ENCODE results near the gene PLEKHM1.
A peak's percentile ranks its signal among the peaks of the same experiment; 100 is the strongest.

PLEKHM1 gene

DNA sequence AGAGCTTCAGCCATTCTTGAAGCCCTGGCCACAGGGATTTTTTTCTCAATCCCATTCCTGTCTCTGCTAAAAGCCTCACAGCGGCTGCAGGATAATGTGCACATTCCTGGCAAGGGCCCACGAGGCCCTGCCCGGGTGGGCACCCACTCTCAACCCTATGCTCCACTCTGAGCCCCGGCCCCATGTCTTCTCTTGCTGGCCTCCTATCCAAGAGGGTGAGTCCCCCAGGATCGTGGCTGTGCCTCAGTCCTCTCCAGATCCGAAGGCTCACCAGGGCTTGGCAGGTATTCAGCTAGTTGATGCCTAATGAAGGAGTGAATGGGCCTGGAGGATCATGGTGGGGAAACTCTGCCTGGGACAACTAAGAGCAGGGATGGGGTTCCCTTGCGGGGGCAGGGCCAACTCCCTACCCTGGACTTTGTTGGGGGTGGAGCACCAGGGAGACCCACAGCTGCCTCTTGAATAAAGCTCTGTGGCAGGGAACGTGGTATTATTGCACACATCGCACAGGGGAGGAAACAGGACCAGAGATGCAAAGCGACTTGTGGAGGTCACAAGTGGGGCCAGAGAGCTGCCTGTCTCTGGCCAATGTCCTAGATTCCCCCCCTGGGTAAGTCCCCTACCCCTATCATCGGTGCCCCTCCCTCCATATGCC, 63.2 kb downstream of the PLEKHM1 start:
- DNase-seq (ENCODE audit: low spot score), result no peak

DNA sequence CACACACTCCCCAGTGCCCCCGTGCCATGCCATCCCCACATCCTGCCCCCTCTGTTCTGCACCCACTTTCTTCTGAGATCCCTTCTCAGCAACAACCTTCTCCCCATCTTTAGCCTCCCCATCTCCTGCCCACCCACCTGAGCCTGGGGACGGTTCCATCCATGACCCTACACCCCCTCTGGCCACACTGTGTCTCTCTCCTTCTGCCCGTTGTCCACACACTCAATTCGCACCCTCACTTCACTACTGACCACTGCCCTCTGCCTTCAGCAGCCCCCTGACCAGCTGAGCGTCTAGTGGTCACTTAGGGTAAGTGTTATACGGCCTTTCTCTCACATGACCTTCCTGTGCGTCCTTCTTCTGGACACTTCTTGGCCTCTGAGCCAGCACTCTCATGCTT, 64.0 kb downstream of the PLEKHM1 start:
- no peak for DNase-seq (ENCODE audit: low spot score)

DNA sequence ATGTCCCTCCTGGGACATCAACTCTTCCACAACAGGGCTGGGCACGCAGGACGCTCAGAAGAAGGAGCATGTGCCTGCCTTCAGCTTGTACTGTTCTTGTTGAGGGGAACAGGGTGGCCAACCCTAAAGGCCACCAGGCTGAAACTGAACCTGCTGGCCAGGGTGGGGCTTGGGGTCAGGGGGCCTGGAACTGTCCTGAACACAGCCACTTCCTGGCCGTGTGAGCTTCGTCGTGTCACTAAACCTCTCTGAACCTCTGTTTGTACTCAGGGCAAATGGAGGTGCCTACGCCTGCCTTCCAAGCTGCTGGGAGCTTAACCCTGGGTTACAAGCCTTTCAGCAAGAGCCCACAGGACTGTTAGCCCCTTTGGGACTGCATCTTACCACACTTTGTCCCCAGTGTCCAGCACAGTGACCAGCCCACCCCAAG, 64.5 kb downstream of the PLEKHM1 start:
- DNase-seq (ENCODE audit: low spot score), result no peak

DNA sequence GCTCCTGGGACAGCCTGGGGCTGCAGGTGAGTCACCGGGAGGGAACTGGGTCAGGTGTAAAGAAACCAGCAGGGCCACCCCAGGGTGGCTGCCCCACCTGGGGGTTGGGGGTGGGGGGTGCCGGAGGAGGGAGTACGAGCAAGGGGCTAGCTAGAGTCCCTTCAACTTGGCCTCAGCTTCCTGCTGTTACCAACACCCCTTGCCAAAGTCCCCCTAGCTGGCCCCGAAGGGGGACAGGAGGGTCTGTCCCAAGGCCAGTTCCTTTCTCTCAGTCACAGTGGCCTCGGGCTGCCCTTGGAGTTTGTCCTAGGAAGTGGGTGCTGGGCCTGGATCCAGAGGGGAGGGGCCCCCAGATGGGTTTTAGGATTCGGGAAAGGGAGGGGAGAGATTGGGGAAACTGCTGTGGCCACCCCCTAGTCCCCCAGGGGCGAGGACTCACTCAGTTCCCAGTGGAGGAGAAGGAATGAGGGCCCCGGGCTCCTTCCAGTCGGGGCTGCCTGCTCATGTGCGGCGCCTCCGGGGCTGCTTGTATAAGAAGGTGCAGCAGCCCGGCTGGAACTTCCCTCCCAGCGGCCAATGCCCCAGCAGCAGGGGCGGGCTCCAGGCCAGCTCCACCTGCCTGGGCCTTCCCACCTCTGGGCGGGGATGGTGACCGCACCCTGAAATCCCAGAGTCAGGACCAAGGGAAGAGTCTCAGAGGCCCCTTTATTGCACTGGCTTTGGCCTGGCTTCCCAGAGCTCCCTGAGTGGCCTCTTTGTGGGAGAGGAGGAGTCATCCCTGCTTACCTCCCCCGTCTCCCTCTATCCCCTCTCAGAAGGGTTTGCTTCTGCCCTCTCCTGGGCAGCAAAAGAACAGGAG, 65.2 kb downstream of the PLEKHM1 start:
- DNase-seq (ENCODE audit: low spot score), result no peak

DNA sequence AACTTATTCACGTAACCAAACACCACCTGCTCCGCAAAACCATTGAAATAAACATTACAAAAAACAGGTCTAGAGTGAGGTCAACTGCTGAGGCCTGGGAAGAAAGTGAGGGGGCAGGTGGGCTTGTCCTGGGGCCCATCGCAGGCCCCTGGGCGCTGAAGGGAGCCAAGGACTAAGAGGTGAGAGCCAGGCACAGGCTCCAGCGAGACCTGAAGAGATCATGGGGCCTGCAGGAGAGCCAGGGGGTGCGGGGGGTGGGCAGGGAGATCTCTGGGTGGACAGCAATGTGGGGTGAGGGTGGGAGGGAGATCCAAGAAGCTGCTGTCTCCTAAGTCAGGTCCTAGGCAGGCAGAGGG, 65.8 kb downstream of the PLEKHM1 start:
- DNase-seq (ENCODE audit: low spot score), result no peak

DNA sequence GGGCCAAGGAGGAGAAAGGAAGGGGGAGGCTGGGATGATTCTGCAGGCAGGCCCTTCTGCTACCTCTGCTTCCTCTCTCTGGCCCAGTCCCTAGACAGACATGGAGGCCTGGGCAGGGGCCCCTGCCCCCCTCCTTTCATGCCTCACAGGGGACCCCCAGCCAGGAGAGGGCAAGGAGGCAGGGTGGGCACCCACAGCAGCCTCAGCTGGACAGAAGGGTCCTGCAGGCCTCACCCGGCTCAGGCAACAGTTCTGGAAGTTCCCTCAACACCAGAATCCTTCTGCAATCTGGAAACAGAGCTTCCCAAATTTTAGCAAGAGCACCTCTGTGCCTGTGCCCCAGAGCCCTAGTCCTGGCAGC, 66.6 kb downstream of the PLEKHM1 start:
- DNase-seq (ENCODE audit: low spot score), result no peak

DNA sequence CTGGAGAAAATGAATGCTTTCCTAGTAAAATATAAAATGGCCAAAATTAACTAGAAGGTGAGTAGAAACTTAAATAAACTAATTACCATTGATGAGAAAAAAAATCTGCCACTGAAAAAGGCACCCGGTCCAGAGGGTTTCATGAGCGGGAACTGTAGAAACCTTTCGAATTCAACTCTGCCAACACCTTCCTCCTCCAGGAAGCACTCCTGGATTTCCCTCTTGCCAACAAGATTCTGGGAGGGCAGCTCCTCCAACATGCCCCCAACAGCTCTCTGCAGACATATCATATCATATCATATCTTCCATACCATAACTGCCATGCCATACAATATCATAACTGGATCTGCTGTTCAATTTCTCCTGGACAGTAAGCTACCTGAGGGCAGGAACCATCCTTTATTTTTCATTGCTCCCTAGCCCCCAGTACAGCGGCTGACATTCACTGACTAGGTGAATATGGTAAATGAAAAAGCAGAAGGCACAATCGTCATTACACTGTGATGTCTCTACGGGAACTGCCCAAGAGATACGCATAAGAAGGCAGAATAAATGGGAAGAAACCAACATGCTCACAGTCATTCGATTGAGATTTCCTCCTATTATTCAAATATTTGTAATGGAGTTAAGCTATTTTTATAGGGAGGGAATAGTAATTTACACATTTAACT, 67.1 kb downstream of the PLEKHM1 start:
- DNase-seq (ENCODE audit: low spot score), result no peak

DNA sequence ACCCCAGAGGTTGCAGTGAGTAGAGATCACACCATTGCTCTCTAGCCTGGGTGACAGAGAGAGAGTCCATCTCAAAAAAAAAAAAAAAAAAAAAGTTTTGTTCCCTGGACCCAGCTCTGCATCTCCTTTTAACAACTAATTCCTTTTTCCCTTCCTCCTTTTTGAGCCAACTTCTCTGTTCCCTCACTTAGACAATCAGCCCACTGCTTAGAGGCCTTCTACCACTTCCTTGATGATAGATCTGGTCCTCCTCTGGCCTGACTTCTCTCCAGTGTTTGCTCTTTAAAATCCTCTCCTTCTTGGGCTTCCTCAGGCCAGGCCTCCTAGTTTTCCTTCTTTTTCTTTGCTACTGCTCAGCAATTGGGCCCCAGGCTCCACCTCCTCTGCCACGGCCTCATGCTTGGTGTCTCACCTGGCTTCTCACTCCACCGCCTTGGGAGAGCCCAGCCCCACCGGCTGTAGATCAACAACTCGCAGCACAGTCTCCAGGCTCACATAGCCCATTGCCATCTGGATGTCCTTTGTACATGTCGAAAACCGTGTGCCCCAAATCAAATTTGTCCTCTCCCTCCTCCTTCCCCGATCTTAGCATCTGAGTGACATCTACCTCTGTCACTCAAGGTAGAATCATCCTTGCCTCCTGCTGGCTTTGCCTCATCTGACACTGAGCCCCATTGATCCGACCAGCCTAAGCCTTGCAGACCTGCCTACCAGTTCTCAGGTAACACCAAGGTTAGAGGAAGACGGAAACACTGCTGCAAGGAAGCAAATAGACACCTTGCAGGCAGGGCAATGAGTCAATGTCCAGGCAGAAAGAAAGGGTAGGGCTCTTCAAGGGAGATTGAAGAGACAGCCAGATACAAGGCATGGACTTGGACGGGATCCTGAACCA, 75.3 kb downstream of the PLEKHM1 start:
- DNase-seq (ENCODE audit: low spot score), result no peak

DNA sequence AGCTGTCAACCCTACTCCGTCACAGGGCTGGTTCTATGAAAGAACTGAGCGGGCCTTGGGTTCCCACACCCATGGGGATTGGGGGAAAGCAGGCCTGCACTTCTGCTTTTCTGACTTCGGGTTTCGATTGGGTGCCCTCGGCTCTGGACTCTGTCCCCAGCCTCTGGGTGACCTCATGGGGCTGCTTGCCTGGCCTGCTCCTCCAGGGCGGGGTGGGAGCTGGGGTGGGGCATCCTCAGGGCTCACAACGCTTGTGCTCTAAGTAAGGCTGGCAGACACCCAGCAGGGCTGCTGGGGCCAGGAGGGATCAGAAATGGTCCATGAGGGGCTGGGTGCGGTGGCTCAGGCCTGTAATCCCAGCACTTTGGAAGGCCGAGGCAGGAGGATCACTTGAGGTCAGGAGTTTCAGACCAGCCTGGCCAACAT, 77.0 kb downstream of the PLEKHM1 start:
- no peak for DNase-seq (ENCODE audit: low spot score)

DNA sequence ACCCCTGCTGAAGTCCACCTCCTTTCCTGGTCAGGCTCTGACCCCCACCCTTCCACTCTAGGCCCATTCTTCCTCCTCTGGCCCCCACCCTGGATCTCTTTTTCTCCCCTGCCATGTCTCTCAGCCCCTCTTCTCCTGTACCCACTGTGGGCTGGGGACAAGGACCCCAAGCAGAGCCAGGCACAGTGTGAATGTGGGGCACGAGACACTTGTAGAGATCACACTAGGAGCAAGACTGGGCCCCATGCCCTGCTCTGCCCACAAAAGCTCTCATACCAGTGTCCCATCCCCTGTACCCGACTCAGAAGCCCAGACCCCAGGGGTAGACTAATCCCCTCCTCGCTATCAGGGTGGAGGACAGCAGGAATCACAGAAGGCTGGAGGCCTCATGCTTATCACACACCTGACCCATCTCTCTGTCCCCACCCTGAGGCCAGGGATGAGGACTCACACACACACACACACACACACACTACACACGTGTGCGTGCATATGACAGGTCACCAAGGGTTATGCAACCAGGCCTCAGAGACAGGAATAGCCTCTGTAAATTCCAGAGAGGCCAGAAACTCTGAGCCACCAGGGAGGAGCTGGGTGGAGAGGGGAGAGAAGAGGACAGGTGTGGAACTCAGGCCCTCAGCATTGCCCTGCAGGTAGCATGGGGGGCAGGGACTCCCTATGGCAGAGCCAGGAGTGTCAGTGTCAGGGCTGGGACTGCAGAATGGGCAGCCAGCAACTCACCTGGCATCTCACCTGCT, 79.0 kb downstream of the PLEKHM1 start:
- no peak for DNase-seq (ENCODE audit: low spot score)

DNA sequence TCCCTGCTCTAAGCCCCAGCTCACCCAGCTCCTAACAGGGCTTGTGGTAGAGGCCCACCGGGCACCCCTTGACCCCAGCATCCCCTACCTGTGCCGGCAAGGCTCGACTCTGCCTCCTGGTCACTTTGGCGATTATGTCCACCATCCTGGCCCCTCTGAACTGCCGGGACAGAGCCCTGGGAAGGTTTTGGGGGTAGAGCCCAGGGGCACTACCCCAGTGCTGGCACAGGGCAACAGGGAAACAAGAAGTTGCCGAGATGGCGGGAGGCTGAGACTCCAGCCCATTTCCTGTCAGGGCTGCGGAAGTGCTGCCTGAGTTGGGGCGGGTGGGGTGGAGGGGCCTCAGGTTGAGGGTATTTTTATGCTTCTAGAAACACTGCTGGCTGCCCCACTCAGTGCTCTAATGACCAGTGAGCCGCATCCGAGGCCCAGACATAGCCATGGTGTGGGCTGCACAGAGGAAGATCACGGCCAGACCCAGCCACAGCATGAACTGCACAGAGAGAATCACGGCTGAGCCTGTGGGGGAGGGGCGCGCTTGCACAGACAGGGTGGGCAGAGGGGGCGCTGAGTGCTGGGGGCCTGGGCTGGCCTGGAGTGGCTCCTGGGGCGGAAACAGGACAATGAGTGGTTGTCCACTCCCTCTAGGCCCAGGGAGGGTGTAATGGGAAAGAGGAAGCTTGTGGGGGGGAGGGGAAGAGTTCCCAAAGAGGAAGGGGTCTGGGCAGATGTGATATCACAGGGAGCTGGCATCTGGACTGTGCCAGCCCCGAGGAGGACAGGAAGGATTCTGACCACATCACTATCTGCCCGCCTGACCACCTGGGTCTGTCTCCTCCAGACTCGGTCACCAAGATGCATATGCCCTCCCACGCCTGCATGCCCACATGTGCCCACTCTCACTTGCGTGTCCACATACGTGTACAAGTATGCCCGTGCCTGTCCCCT, 80.1 kb downstream of the PLEKHM1 start:
- no peak for DNase-seq (ENCODE audit: low spot score)

DNA sequence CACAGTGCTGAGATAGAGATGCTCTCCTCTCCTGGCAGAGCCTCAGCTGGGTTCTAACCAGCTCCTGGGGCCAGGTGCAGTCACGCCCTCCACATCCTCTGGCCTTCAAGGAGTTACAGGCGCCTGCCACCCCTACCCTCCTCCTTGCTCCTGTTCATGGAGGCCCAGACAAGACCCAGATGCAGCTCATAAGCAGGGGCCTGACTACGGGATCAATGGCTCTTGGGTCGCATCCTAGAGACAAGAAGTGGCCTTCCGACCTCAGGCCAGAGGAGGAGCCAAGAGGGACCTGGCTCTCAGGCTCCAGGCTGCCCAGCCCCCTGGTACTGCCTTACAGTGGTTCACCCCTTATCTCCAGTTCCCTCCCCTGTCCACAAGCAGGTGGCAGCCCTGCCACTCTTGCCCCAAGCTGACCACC, 80.9 kb downstream of the PLEKHM1 start:
- DNase-seq (ENCODE audit: low spot score), result no peak

DNA sequence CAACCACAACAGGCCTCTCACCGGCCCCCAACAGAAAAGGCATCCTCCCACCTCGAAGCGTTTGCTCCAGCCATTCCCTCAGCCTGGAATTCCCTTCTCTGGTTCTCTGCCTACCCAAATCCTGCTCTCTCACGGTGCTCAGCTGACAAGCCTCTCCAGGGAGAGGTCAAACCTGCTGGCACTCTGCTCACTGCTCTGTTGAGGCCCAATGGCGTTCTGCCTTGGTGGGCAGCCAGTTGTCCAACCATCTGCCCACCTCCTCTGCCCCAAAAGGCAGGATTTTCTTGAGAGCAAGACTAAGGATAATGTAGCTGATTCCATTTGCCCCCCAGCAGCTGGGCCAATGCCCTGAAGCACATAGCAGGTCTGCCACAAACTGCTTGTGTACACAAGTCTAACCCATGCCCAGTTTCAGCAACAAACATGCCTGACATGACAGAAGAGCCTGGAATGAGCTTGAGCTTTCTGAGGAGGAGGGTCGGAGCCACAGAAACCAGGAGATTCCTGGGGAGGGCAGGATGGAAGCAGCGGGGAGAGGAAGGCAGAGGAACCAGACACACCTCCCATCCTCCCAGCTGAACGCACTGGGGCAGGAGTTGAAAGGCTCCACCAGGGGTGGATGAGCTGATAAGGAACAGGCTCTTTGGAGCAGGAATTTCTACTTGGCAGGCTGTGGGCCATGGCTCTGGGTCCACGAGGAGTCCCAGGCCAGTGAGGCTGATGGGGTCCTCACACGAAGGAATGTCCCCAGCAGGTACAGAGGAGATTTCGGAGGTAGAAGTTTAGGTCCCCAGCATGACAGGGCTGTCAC, 81.7 kb downstream of the PLEKHM1 start:
- DNase-seq (ENCODE audit: low spot score), result no peak

DNA sequence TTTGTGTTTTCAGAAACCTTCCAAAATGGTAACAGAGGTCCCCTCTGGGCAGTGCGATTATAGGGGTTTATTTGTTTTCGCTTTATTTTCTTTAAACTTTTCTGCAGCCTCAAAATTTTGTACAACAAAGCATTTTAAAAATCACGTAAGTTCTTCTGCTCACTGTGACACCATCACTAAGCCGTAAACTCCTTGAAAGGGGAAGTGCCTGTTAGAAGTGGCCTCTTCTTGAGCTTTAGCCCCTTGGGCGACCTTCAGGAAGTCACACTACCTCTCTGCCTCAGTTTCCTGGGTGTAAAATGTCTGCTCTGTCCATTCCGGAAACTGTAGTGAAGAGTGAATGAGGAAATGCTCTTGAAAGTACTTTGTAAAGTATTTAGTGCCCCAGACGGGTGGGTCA, 84.4 kb downstream of the PLEKHM1 start:
- DNase-seq (ENCODE audit: low spot score), result no peak

DNA sequence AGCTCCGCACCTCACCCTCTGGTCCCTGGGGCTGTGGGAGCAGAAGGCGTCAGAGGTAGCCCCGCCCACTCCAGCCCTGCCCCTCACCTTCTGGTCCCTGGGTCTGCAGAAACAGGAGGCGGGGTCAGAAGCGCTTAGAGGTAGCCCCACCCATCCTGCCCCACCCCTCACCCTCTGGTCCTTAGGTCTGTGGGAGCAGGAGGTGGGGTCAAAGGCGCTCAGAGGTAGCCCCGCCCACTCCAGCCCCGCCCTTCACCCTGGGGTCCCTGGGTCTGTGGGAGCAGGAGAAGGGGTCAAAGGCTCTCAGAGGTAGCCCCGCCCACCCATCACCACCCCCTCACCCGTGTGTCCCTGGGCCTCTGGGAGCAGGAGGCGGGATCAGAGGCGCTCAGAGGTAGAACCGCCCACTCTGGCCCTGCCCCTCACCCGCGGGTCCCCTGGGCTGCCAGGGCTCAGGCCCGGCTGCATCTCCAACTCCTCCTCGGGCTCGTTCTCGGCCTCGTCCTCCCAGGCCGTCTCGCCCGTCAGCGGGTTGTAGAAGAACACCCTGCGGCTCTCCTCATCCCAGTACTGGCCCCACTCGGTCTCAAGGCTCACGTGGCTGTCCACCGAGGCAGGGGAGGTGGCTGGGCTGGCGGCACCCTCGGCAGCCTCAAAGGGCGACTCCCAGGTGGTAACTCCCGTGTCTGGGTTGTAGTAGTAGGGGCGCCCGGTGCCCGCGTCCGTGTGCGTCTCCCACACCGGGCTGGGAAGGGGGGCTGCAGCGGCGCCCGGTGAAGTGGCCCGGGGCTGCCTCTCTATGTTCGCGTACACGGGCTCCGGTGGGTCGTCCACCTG, 85.1 kb downstream of the PLEKHM1 start:
- peak; percentile 54 for DNase-seq (ENCODE audit: low spot score)

DNA sequence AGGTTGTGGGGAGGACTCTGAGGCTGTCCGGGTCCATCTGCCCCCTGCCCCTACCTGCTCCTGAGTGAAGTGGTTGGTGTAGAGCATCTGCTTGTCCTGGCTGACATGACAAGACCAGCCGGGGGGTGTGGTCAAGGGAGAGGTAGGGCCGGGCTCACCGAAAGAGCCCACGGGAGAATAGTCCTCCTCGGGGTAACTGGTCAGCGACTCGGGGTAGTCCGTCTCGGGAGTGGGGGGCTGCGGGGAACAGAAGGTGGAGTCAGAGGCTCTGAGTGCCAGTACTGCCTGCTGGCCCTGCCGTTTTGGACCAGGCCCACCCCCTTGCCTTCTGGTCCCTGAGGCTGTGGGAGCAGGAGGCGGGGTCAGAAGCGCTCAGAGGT, 85.7 kb downstream of the PLEKHM1 start:
- no peak for DNase-seq (ENCODE audit: low spot score)

DNA sequence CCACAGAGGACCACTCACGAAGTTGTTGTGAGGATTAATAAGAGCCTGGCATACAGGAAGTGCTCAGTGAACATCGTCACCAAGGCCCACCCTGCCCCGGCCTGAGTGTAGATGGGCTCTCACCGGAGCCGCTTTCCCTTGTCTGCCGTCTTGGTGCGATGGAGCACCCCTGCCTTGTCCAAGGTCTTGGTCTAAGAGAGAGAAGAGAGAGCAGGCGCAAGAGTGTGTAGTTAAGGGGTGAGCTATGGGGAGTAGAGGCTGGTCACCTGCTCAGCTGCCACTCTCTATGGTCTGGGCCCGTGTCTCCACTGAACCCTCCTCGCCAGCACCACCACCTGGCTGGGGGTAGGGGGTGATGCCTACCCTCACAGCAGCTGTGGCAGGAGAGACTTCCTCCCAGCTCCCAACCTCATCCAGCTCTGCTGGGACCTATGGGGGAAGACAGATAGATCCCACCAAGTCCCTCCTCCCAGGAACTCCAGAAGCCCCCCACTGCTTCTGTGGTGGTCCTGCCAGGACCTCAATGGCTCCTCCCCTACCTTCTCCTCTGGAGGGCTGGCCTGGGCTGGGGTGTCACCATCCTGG, 86.5 kb downstream of the PLEKHM1 start:
- no peak for DNase-seq (ENCODE audit: low spot score)

DNA sequence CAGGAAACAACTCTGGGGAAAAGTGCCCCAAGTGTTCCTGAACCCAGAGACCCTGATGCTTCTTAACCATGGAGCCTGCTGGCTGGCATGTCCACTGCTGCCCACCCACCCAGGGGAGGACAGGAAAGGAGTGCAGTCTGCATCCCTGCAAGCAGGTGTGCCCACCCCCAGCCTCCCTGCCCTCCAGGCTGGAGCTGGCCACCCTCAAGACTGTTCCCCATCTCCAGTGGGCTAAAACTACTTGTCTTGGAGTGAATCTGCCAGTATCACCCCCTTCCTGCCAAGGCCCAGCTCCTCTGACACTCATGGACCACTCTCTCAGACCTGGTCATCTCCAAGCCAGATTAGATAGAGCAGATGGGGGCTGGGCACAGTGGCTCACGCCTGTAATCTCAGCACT, 87.6 kb downstream of the PLEKHM1 start:
- no peak for DNase-seq (ENCODE audit: low spot score)

All from AG20443 (cell line).